ENCODE results near the gene SLC31A2.

DNA sequence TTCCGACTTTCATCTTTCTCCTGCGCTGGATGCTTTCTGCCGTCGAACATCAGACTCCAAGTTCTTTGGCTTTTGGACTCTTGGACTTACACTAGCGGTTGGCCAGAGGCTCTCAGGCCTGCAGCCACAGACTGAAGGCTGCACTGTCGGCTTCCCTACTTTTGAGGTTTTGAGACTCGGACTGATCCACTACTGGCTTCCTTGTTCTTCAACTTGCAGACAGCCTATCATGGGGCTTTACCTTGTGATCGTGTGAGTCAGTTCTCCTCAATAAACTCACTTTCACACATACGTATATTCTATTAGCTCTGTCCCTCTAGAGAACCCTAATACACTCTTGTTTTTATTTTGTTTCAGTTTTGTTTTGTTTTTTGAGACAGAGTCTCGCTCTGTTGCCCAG lies 60.0 kb downstream of the SLC31A2 start:
- no peak for TF ChIP-seq POLR2A (IDR thresholded peaks at IDR 0.05)
- TF ChIP-seq, protein P1, sequence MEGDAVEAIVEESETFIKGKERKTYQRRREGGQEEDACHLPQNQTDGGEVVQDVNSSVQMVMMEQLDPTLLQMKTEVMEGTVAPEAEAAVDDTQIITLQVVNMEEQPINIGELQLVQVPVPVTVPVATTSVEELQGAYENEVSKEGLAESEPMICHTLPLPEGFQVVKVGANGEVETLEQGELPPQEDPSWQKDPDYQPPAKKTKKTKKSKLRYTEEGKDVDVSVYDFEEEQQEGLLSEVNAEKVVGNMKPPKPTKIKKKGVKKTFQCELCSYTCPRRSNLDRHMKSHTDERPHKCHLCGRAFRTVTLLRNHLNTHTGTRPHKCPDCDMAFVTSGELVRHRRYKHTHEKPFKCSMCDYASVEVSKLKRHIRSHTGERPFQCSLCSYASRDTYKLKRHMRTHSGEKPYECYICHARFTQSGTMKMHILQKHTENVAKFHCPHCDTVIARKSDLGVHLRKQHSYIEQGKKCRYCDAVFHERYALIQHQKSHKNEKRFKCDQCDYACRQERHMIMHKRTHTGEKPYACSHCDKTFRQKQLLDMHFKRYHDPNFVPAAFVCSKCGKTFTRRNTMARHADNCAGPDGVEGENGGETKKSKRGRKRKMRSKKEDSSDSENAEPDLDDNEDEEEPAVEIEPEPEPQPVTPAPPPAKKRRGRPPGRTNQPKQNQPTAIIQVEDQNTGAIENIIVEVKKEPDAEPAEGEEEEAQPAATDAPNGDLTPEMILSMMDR (IDR thresholded peaks at IDR 0.05): no peak
